ENCODE data around the gene SLC5A4.

- TF ChIP-seq POLR2A (IDR thresholded peaks at IDR 0.05), result no peak
- TF ChIP-seq, protein P1, sequence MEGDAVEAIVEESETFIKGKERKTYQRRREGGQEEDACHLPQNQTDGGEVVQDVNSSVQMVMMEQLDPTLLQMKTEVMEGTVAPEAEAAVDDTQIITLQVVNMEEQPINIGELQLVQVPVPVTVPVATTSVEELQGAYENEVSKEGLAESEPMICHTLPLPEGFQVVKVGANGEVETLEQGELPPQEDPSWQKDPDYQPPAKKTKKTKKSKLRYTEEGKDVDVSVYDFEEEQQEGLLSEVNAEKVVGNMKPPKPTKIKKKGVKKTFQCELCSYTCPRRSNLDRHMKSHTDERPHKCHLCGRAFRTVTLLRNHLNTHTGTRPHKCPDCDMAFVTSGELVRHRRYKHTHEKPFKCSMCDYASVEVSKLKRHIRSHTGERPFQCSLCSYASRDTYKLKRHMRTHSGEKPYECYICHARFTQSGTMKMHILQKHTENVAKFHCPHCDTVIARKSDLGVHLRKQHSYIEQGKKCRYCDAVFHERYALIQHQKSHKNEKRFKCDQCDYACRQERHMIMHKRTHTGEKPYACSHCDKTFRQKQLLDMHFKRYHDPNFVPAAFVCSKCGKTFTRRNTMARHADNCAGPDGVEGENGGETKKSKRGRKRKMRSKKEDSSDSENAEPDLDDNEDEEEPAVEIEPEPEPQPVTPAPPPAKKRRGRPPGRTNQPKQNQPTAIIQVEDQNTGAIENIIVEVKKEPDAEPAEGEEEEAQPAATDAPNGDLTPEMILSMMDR (IDR thresholded peaks at IDR 0.05), result no peak
Measured at GRCh38 chr22:32258791-32259190, 3.6 kb upstream of the SLC5A4 start.
